ENCODE measurements around the gene PGM2.
"Not testable (repeated sequence)": the region's sequence is repeated elsewhere in the genome, so short reads cannot be mapped to it uniquely, and the experiment has no call there.

PGM2 gene

GRCh38 chr4:37826295-37827029 is at the start of gene PGM2:
PGM2 (plus strand) TSS chr4:37826686; CDS start chr4:37826733, 47 bp downstream.
- DNase-seq, result peak; percentile 58

- no peak for DNase-seq
Observed at GRCh38 chr4:37779896-37780295, 46.6 kb upstream of the PGM2 start.

GRCh38 chr4:37780444-37781130 is 45.9 kb upstream of the PGM2 start:
- DNase-seq, result no peak

GRCh38 chr4:37781131-37781455 is 45.4 kb upstream of the PGM2 start:
- DNase-seq, result no peak

GRCh38 chr4:37786267-37786666 is 40.2 kb upstream of the PGM2 start:
- DNase-seq, result not testable (repeated sequence)

GRCh38 chr4:37787883-37788460 is 38.5 kb upstream of the PGM2 start:
- not testable (repeated sequence) for DNase-seq

- no peak for DNase-seq
Observed at GRCh38 chr4:37788819-37789218, 37.7 kb upstream of the PGM2 start.

GRCh38 chr4:37792241-37792640 is 34.2 kb upstream of the PGM2 start:
- DNase-seq, result no peak

GRCh38 chr4:37793562-37793961 is 32.9 kb upstream of the PGM2 start:
- DNase-seq, result no peak

- no peak for DNase-seq
Observed at GRCh38 chr4:37794056-37794455, 32.4 kb upstream of the PGM2 start.

- DNase-seq, result no peak
Observed at GRCh38 chr4:37795581-37796195, 30.8 kb upstream of the PGM2 start.

GRCh38 chr4:37797374-37797773 is 29.1 kb upstream of the PGM2 start:
- no peak for DNase-seq

- no peak for DNase-seq
Observed at GRCh38 chr4:37797923-37798322, 28.6 kb upstream of the PGM2 start.

GRCh38 chr4:37798616-37799015 is 27.9 kb upstream of the PGM2 start:
- DNase-seq, result no peak

- no peak for DNase-seq
Observed at GRCh38 chr4:37799941-37800554, 26.4 kb upstream of the PGM2 start.

- DNase-seq, result peak; percentile 57
Observed at GRCh38 chr4:37802068-37802666, 24.3 kb upstream of the PGM2 start.

GRCh38 chr4:37803348-37803973 is 23.0 kb upstream of the PGM2 start:
- peak; percentile 39 for DNase-seq

- peak; percentile 7 for DNase-seq
Observed at GRCh38 chr4:37805091-37805490, 21.4 kb upstream of the PGM2 start.

GRCh38 chr4:37812713-37813112 is 13.8 kb upstream of the PGM2 start:
- no peak for DNase-seq

GRCh38 chr4:37815591-37815990 is 10.9 kb upstream of the PGM2 start:
- DNase-seq, result no peak

- no peak for DNase-seq
Observed at GRCh38 chr4:37816006-37816405, 10.5 kb upstream of the PGM2 start.

- no peak for DNase-seq
Observed at GRCh38 chr4:37816719-37817118, 9.8 kb upstream of the PGM2 start.

GRCh38 chr4:37818752-37819151 is 7.7 kb upstream of the PGM2 start:
- no peak for DNase-seq

Measured in NCI-H510A treated with DMSO at 0.1 percent for 48 hours (cell line).